ENCODE data around the gene PCDHA11. TPM values are rescaled to one million over a fixed set of nuclear protein-coding genes. Genes with fewer than 3 reads are reported as not detected.

The PCDHA11 gene
- total RNA-seq, 2 experiments from 2014 or later = not detected

- CTCF ChIA-PET (ENCODE audit: unreplicated experiment) = no interaction called here
- POLR2A ChIA-PET = no interaction called here
These were observed 764 bp downstream of the PCDHA11 start for GRCh38 chr5:140869555-140869886.

GRCh38 chr5:140870221-140871201 is 1.8 kb downstream of the PCDHA11 start:
- H3K9me2 ChIP-seq (ENCODE audit: insufficient read depth, low read length) = no peaks in the 10 kb centered on the region
- CTCF ChIA-PET (ENCODE audit: unreplicated experiment) = no interaction called here

More at GRCh38 chr5:140869555-140869886, 764 bp downstream of the PCDHA11 start:
- no peaks in the 10 kb centered on the region for H3K9me2 ChIP-seq (ENCODE audit: insufficient read depth, low read length)
- no peaks in the 10 kb centered on the region for H3K4me1 ChIP-seq (ENCODE audit: insufficient read depth, low read length, poor library complexity, severe bottlenecking)
- no peaks in the 10 kb centered on the region for H3K79me2 ChIP-seq (ENCODE audit: insufficient read depth, low read depth, low read length)
- intact Hi-C loops (cut with micrococcal nuclease; ENCODE audit: unreplicated experiment) = no loop called here
- peak; percentile 59; the same call in 1 of the 2 replicates for TF ChIP-seq CTCF (conservative IDR thresholded peaks at IDR 0.05; ENCODE audit: low read length)
- TF ChIP-seq EZH2phosphoT487 (IDR thresholded peaks at IDR 0.05; ENCODE audit: borderline replicate concordance, low read depth, low read length) = no peak
- DNase-seq (ENCODE audit: low spot score) = peak; percentile 4
- no peak overlapping the region for H3K4me3 ChIP-seq (ENCODE audit: low read depth, low read length, poor library complexity, severe bottlenecking)
- H3K4me2 ChIP-seq (ENCODE audit: low read length) = no peak overlapping the region
- no peaks in the 10 kb centered on the region for H4K20me1 ChIP-seq (ENCODE audit: insufficient read depth, low read length)
- no peaks in the 10 kb centered on the region for H3K36me3 ChIP-seq (ENCODE audit: insufficient read depth, low read length)
- no peak overlapping the region for H2AFZ ChIP-seq (ENCODE audit: low read length)
- H3K9me3 ChIP-seq (ENCODE audit: low read length) = no peaks in the 10 kb centered on the region
- H3K27ac ChIP-seq (ENCODE audit: low read depth, low read length, poor library complexity, severe bottlenecking) = no peak overlapping the region
- no TSS peak for BruUV-seq (replicated peaks)

More at GRCh38 chr5:140870221-140871201, 1.8 kb downstream of the PCDHA11 start:
- H3K27ac ChIP-seq (ENCODE audit: low read depth, low read length, poor library complexity, severe bottlenecking) = no peak overlapping the region
- no peak for DNase-seq (ENCODE audit: low spot score)
- TF ChIP-seq CTCF (conservative IDR thresholded peaks at IDR 0.05; ENCODE audit: low read length) (no peak), EZH2phosphoT487 (IDR thresholded peaks at IDR 0.05; ENCODE audit: borderline replicate concordance, low read depth, low read length) (no peak)
- no peak overlapping the region for H3K4me2 ChIP-seq (ENCODE audit: low read length)
- no TSS peak for BruUV-seq (replicated peaks)
- no peaks in the 10 kb centered on the region for H3K36me3 ChIP-seq (ENCODE audit: insufficient read depth, low read length)
- no peaks in the 10 kb centered on the region for H3K79me2 ChIP-seq (ENCODE audit: insufficient read depth, low read depth, low read length)
- no peaks in the 10 kb centered on the region for H3K9me3 ChIP-seq (ENCODE audit: low read length)
- POLR2A ChIA-PET = no interaction called here
- H4K20me1 ChIP-seq (ENCODE audit: insufficient read depth, low read length) = no peaks in the 10 kb centered on the region
- intact Hi-C loops (cut with micrococcal nuclease; ENCODE audit: unreplicated experiment) = no loop called here
- H2AFZ ChIP-seq (ENCODE audit: low read length) = no peak overlapping the region
- no peak overlapping the region for H3K4me3 ChIP-seq (ENCODE audit: low read depth, low read length, poor library complexity, severe bottlenecking)
- no peaks in the 10 kb centered on the region for H3K4me1 ChIP-seq (ENCODE audit: insufficient read depth, low read length, poor library complexity, severe bottlenecking)

Measured in OCI-LY7 (cell line).